GM19463 (cell line): Measurements from ENCODE around the gene TLE3.

Source experiments
- ATAC-seq: cut with Tn5 transposase; IDR thresholded peaks from one replicate; pipeline ENCODE4 v1.9.1; 2021; ENCODE audit warnings: mild to moderate bottlenecking, moderate library complexity; ENCODE audit not compliant: unreplicated experiment

TLE3 gene

DNA sequence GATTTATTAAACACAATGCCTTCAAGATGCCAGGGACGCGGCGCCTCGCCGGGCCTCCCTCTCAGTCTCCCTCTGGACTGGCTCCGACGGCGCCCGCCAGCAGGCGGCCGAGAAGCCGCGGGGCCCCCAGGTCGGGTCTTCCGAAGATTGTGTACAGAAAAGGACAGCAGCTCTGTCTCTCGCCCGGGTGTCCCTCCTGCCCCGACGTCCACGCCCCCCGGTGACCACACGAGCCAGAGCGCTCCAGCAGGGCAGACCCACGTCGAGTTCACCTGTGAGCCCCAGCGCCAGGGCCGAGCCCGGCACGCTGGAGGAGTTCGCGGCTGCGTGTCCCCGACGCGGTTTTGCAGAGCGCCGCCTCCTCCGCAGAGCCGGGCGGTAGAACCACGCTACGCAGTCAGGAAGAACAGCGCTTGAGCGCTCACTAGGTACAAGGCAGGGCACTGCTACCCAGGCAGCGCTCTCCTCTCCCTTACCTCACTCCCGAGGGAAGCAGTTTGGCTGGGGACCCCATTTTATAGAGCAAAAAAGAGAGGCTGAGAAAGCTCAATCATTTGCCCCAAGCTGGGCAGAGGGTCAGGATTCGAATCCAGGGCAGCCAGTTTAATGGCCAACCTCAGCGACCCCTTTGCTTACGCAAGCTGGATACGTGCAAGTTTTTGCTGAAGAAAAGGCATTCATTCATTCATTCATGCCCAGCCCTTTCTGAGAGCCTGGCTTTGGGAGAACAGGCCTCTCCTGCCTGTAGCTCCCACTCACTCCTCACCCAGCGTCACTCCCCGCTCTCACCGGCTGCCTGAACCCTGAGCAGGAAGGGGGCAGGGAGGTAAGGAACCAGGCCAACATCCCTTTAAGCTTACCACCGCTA lies 3.0 kb upstream of the TLE3 start:
- ATAC-seq: no peak

DNA sequence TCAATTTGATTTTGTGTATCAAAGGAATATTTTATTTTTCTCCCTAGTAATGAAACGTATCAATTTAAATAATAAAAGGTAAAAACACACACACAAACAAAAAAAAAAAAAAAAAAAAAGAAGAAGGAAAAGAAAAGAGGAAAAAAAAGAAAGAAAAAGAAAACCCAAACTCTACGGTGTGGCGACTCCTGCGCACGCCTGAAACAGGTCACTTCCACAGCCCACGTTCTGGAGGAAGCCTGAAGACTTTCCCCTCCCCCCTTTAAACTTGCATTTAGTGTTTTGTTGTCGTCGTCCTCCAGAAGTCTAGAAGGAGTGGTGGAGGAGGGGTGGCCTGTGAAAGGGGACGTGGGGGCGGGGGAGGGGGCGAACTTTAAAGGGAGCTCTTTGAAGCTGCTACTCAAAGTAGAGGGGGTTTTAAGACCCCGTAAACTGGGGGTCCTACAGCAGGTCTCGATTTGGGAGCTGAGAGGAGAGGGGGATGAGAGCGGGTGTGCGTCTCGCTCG lies 2.3 kb upstream of the TLE3 start:
- no peak for ATAC-seq

- ATAC-seq: peak; percentile 54
These were observed 1.6 kb upstream of the TLE3 start for GRCh38 chr15:70099167-70099966.

DNA sequence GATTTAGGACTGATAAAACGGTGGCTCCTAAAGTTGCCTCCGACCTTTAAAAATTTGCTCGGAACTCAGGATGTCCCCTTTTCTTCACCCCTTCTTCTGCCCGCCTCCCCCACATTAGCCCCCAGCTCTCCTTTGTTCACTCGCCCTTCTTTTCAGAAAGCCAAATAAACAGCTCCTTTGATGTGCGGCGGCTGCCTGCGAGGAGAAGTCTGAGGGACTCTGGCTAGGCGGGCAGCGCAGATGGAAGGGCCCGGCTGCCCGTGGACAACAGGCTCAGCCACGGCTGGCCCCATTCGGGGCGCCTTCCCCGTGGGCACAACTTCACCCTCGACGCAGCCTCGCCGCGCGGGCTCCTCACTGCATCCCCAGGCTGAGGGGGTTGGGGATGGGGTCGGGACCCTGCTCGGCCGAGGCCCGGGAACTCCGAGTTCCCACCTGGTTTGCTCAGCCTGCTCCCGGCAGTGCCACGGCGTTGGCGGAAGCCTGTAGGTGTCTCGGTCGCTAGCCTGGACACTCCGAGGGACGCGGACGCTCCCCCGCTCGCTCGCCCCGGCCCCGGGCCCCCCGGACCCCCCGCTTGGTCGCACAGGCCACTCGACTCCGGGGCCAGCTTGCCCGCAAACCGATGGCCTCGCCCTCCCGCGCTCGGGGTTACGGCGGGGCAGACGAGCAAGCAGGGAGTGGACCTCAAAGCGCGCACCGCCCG lies 897 bp upstream of the TLE3 start:
- ATAC-seq: no peak

- ATAC-seq: no peak
These were observed 390 bp upstream of the TLE3 start for GRCh38 chr15:70098153-70098460.

GRCh38 chr15:70097063-70097320 lies 725 bp downstream of the TLE3 start:
- ATAC-seq: no peak

DNA sequence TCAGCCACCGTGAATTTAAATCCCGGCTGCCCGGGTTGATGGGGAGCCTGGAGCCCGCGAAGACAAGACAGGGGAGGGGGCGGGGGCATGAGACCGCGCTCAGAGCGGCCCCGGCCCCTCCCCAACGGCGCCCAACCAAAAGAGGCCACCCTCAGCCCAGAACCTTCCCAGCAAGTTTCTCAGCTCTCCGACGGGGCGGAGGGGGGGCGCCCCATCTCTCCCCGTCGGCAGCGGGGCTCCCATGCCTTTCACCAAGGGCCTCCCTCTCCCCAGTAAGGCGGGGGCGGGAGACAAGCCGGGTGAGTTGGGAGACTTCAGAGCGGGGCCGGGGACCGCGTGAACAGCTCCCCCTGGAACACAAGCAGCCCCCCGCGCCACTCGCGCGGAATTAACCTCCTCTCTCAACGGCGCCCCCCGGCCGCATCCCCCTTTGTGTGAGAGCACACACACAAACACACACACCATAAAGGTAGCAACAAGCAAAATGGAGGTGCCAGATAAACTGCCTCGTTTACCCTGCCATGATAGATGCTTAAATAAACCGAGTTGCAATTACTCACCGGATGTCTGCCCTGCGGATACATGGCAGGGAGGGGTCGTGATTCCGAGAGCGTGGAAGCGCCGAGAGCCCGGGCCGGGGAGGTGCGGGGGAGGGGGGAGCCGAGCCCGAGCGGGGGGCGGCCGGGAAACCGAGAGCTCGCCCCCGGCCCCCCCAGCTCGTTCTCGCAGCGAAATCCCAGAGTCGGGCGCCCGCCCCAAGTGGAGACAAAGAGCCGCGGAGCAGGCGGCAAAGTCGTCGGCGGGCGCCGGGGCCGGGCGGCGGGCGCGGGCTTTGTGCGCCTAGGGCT lies 1.3 kb downstream of the TLE3 start:
- no peak for ATAC-seq

GRCh38 chr15:70095408-70096214 lies 2.1 kb downstream of the TLE3 start:
- ATAC-seq: no peak

DNA sequence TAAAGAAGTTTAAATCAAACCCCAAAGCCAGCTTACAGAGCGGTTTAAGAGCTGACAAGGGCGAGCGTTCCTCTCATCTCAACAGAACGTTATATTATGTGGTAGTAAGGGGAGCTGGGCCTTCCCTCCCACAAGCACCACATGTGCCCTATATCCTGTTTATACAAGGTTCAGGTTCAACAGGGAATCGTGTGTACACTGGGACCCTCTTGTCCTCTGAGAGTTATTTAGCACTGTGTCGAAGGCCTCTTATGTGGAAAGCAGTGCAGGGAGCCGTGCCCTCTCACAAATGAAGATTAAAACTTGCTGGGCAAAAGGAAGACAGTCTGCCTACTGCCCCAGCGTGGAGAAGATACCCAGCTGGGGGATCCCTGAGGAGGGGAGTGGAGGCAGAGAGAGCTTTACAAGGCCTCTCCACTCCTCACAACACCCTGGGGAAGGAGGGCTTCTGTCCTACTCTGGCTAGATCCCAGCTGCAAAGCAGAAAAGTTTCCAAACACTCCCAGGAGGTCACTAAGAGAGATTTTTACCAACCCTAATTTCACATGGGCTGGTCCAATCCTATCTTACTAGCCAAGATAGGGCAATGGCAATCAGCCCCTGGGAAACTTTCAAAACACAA lies 2.9 kb downstream of the TLE3 start:
- no peak for ATAC-seq

- ATAC-seq: no peak
These were observed 4.0 kb downstream of the TLE3 start for GRCh38 chr15:70093481-70094319.

GRCh38 chr15:70093070-70093469 lies 4.6 kb downstream of the TLE3 start:
- no peak for ATAC-seq

DNA sequence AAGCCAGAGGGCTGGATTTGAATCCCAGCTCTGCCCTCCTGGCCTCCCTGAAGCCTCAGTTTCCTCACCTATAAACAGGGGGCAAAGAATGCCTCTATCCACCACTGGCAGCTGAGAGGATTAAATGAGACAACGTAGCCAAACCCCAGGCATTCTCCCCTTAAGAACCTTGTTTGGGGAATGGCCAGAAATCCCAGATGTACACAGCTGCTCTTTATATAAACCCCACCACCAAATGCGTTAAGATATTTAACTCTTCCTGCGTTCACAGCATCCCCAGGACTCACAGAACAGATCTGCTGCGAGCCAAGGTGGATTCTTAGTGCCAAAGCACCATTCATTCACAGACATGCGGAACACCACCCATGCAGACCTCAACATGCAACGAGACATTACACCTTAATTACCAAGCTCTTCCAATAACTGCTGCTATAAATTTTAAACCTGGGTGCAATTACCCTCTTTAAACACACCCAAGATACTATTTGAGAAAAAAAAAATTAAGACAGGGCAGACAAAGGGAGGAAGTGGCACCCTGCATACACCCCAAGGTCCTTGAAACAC lies 5.2 kb downstream of the TLE3 start:
- ATAC-seq: no peak

DNA sequence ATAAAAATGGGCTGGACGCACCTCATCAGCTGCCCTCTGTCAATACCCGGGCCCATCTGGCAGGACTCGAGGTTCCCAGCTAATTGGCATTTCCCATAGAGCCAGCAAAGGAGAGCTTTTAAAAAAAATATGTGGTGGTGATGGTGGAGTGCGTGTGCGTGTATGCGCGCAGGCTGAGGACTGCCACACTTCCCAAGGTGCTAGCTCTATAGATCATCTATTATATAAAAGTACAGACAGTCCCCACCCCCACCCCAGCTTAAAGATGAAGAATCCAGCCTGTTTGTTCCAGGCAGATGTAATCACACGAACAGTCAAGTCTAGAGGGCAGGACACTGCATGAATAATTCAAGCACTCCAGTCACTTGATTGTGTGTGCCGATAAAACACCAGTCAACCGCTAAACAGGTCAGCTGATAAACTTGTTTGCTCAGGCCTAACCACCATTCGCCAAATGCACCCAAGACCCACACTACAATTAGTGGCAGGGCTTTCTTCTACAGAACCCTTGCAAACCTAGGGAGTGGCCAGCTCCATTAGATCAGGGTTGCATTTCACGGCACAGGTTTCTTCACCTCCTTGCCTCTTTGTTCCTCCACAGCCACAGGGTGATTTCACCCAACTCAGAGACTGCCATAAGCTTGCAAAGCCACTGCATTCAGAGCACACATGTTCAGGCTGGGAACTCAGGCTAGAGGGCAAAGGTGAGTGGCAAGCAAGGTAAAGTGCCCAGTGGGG lies 5.8 kb downstream of the TLE3 start:
- no peak for ATAC-seq

GRCh38 chr15:70090436-70091296 lies 7.1 kb downstream of the TLE3 start:
- ATAC-seq: no peak

DNA sequence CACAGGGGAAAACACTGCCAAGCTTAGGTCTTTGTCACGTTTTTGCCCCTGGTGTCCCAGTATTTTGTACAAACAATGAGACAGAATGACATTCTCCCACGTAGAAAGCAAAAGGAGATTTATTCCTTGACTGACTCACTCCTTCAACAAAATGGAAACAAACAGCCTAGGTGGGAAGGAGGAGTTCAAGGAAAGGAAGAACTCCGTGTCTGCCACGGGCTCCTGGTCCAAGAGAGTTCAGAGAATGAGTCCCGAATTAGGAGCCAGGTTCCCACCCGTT lies 8.1 kb downstream of the TLE3 start:
- ATAC-seq: no peak

- no peak for ATAC-seq
These were observed 8.6 kb downstream of the TLE3 start for GRCh38 chr15:70088887-70089691.
